Epithelial cell of proximal tubule (primary cell): ENCODE results near the gene DGKI. TPM values are rescaled to one million over a fixed set of nuclear protein-coding genes. Genes with fewer than 3 reads are reported as not detected.

Experiments used
- DNase-seq: peaks from one replicate; pipeline ENCODE4 v3.0.0-alpha.2; 2011; ENCODE audit warnings: low read depth
- H3K4me3 ChIP-seq: 2 replicates; pipeline ENCODE4 v1.5.1; 2011; ENCODE audit warnings: low read depth, mild to moderate bottlenecking, low read length
- total RNA-seq: library from RNA; depleted of rRNA; stranded (reverse); fragments of >200 nt; gene quantifications from 2 replicates; pipeline ENCODE4 v1.2.3, GENCODE V29; 2015
- TF ChIP-seq, protein P1 (sequence below): conservative IDR thresholded peaks from 2 replicates; pipeline ENCODE4 v1.5.1; 2012; ENCODE audit warnings: low read depth, mild to moderate bottlenecking, low read length

The DGKI gene
- total RNA-seq, 1 donor from 2014 or later, result 0.69 TPM

GRCh38 chr7:137879357-137880158, 32.8 kb upstream of the DGKI start:
- TF ChIP-seq, protein P1, sequence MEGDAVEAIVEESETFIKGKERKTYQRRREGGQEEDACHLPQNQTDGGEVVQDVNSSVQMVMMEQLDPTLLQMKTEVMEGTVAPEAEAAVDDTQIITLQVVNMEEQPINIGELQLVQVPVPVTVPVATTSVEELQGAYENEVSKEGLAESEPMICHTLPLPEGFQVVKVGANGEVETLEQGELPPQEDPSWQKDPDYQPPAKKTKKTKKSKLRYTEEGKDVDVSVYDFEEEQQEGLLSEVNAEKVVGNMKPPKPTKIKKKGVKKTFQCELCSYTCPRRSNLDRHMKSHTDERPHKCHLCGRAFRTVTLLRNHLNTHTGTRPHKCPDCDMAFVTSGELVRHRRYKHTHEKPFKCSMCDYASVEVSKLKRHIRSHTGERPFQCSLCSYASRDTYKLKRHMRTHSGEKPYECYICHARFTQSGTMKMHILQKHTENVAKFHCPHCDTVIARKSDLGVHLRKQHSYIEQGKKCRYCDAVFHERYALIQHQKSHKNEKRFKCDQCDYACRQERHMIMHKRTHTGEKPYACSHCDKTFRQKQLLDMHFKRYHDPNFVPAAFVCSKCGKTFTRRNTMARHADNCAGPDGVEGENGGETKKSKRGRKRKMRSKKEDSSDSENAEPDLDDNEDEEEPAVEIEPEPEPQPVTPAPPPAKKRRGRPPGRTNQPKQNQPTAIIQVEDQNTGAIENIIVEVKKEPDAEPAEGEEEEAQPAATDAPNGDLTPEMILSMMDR, result no peak
- DNase-seq, result no peak
- no peak overlapping the region for H3K4me3 ChIP-seq

DNA sequence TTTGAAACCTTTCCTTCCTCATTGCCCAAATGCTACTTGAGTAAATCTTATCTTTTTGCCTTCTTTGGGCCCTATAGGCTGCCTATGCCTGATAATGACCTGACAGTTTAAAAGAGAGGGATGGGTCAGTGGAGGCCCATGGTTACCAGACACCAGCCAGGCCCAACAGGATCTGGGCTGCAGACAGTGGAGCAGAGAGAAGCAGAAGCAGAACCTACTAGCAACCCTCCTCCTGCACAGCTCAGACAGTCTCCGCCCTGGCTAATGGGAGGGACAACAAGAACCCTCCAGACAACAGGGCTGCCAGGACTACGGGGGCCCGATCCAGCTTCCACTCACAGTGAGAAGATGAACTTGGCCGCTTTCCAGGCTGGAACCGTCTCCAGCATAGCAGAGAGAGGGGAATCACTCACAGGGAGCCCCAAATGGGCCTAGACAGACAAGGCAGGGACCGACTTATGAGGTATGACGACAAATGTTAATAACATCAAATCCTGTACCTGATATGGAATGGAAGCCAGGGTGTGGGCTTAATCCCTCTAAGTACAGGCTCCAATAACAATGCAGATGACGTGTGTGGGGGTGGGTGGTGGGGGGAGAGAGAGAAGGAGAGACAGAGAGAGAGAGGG, 31.7 kb upstream of the DGKI start:
- TF ChIP-seq, protein P1, result no peak
- DNase-seq, result no peak

GRCh38 chr7:137877027-137877675, 30.4 kb upstream of the DGKI start:
- no peak for DNase-seq
- TF ChIP-seq, protein P1, result no peak
- no peak overlapping the region for H3K4me3 ChIP-seq

More for the DNA sequence above, 31.7 kb upstream of the DGKI start:
- H3K4me3 ChIP-seq, result no peak overlapping the region

DNA sequence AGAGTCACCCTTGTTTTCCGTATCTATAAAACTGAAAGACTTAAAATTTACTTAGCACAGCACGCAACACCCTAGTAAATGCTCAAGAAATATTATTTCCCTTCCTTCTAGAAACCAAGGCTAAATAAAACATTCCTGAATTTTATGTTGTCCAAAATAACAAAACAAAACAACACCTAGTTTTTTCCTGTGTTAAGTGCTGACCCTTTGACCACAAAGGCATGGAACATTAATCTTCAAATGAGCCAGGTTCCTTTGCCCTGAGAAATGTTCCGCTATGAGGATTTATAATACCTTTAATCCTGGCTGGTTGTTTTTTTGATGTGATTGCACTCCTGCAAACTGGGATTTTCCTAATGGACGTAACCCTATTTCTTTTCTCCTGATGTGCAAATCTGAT, 29.0 kb upstream of the DGKI start:
- TF ChIP-seq, protein P1, result no peak
- no peak for DNase-seq
- no peak overlapping the region for H3K4me3 ChIP-seq

GRCh38 chr7:137873979-137874777, 27.4 kb upstream of the DGKI start:
- no peak overlapping the region for H3K4me3 ChIP-seq
- DNase-seq, result peak; percentile 83
- TF ChIP-seq, protein P1, result no peak

- H3K4me3 ChIP-seq, result no peak overlapping the region
- DNase-seq, result no peak
- TF ChIP-seq, protein P1, result no peak
Measured at GRCh38 chr7:137873524-137873923, 26.8 kb upstream of the DGKI start.
